Measurements from ENCODE around the gene CTPS1.

CTPS1 gene

GRCh38 chr1:40979241-40980067 lies at the start of gene CTPS1:
CTPS1 (plus strand) TSS chr1:40979696; CDS start chr1:40983291, 3,595 bp downstream.
- peak; percentile 91 to 97 for DNase-seq

- DNase-seq: no peak
Measured at GRCh38 chr1:40930174-40930964, 49.1 kb upstream of the CTPS1 start.

GRCh38 chr1:40931601-40932000 lies 47.9 kb upstream of the CTPS1 start:
- DNase-seq: no peak

DNA sequence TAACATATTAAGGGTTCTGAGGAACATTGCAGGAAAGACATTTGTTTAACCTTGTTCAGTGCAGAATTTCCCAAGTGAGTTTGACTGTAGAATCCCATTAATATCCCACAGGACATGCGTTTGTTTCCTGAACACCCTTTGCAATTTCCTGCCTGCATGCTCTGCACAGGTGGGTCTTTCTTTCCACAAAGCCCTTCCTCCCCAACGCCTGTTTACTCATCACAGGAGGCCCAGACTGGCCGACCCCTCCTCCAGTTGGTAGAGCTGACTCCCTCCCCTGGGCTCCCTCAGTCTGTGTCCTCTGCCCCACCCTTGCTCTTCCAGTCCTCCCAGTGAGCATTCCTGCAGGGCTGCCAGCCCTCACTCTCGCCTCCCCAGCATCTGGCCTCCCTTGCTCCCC lies 47.5 kb upstream of the CTPS1 start:
- no peak for DNase-seq

GRCh38 chr1:40936931-40937339 lies 42.6 kb upstream of the CTPS1 start:
- no peak for DNase-seq

GRCh38 chr1:40938393-40938792 lies 41.1 kb upstream of the CTPS1 start:
- DNase-seq: no peak

- no peak for DNase-seq
Measured at GRCh38 chr1:40939320-40940059, 40.0 kb upstream of the CTPS1 start.

- no peak for DNase-seq
Measured at GRCh38 chr1:40944326-40944725, 35.2 kb upstream of the CTPS1 start.

DNA sequence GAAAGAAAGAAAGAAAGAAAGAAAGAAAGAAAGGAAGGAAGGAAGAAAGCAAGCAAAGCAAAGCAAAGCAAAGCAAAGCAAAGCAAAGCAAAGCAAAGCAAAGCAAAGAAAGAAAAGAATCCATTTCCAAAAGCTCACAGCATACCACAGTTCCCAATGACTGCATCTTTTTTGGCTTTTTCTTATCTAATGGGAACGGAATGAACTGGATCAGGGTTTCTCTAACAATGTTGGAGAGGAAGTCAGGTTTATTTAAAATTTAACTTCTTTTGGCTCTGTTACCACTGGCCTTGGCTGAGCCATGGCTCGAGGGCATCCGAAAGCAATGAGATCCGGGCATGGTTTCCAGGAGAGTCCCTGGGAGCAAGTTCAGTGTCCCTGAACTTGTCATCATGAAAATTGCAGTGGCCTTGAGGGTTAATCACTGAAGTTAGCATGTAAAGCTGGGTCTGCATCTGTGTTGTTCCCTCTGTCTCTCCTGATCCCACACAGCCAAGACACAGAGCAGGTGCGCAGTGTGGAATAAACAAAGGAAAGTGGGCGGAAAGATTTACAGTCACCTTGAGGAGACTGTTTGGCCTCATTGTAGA lies 34.6 kb upstream of the CTPS1 start:
- no peak for DNase-seq

DNA sequence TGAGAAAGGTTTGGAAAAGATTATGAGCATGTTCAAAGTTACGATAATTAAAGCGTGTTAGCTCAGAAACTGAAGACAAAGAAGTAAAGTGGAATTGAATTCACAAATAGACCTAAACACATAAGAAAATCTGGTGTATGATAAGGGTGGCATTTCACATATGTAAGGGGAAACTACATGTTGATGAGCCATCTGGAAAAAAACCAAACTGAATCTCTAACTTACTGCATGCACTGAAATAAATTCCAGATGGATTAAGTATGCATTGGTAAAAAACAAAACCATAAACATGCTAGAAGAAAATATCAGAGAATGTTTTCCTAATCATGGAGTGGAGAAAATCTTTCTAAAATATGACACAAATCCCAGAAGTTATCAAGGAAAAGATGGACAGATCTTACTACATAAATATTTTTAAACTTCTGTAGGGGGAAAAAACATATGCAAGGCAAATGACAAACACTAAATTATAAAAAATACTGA lies 34.0 kb upstream of the CTPS1 start:
- DNase-seq: no peak

GRCh38 chr1:40948741-40949443 lies 30.6 kb upstream of the CTPS1 start:
- peak; percentile 29 to 32 for DNase-seq

- DNase-seq: no peak
Measured at GRCh38 chr1:40949563-40949962, 29.9 kb upstream of the CTPS1 start.

GRCh38 chr1:40951943-40952743 lies 27.4 kb upstream of the CTPS1 start:
- peak; percentile 34 to 60 for DNase-seq

DNA sequence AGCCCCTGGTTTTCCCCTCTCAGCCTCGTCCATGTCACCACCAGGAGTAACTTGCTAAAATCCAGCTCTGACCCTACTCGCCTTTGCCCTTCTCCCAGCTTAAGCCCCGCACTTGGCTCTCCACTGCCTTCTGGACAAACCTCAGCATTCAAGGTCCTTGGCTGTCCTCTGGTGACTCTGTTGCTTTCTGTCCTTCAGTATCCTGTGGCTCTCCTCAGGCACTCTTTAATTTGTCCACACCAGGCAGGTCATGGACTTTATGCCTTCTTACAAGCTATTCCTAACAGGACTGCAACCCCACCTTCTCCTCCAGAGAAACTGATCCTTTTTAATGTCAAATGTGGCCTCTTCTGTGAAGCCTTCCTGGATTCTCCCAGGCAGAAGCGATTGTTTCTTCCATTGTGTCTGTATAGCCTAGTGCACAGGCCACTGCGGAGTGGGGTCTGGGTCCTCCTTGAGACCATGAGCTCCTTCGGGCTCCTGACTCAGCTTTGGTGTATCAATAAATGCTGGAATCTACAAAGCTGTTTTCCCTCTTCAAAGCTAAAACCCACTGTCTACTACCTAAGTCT lies 26.7 kb upstream of the CTPS1 start:
- no peak for DNase-seq

- DNase-seq: no peak
Measured at GRCh38 chr1:40954626-40955025, 24.9 kb upstream of the CTPS1 start.

DNA sequence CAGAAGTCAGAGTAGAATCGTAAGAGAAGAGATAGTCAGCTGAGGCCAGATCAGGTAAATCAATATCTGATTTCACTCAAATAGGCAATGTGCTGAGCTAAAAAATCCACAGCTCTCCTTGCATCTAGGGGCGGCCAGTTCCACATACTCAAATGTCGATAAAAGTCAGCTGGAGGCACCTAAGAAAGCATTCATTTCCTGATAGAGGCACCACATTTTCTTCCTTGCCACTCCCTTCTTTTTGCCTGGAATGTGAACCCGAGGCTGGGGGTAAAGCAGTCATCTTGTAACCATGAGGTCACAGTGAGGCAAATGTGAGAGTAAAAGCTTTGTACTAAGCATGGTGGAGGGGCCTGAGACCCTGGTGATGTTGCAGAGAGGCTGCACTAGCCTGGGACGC lies 24.2 kb upstream of the CTPS1 start:
- no peak for DNase-seq

DNA sequence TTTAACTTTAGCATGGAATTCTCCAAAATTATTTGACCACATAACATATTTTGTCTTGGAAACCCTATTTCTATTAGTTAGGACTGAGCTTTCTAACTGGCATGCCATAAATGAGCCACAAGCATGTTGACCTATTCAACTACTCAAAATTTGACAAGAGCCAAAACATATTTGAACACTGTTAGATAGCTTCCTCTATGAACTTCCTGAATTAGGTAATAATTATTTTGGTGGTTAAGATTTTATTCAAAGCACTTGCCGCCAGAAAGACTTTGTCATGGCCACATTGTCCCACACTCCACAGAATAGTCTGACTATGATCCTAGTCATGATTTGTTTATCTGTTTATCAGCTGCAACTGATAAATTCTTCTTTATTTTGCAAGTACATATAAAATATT lies 23.1 kb upstream of the CTPS1 start:
- no peak for DNase-seq

DNA sequence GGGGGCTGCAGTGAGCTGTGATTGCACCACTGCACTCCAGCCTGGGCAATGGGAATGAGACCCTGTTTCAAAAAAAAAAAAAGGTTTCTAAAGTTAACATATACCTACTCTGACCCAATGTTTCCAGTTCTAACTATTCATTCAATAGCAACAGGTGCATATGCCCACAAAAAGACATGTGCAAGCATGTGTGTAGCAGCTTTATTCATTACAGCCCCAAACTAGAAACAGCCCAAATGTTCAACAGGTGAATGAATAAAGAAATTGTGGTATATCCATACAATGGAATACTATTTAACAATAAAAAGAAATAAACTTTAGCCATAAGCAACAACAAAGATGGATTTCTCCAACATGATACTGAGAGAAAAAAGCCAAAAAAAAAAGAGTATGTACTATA lies 21.3 kb upstream of the CTPS1 start:
- DNase-seq: no peak

DNA sequence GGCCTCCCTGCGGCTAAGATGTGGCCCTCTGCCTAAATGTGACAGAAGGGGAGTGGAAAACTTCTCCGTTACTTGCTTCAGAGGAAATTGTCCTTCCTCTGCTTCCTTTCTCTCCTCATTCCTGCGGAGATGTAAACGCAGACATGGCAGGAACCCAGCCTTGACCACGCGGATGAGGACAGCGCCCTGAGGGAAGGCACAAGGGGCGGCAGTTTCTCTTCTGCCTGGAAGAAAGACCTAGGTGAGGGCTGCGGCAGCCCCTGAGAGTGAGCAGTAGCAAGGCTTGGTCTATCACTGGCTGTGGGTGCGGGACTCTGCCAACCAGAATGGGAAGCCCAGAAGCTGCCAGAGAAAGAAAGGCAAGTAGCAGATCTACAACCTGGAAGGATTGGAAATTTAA lies 14.0 kb upstream of the CTPS1 start:
- no peak for DNase-seq

DNA sequence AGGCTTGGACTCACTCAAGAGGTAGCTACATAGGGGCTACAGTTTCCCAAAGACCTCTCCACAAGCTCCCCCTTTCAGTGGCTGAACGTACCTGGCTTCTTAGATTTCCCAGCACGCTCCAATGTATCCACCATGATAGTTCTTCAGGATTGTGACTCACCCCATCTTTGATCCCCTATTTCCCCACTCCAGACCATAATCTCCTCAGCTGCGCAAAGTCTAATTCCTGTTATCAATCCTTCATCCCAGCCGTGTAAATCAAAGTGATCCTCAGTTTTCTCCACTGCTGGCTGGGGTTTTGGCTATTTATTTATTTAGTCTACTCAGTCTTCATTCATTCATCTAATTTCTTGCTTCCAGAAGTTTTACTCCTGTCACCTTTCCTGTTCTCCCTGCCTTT lies 13.1 kb upstream of the CTPS1 start:
- DNase-seq: no peak

DNA sequence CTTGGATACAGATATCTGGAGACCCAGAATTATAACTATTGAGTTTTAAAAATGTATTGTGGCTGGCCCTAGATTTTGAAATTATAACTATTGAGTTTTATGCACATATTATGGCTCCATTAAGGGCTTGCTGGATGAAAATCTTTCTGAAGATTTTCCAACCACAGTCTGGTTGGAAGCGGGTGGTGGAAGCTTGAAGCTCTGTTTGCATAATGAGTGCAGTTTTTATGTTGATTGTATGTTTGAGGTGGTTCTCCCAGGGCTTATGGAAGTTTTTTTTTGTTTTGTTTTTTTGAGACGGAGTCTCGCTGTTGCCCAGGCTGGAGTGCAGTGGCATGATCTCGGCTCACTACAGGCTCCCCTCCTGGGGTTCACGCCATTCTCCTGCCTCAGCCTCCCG lies 10.1 kb upstream of the CTPS1 start:
- no peak for DNase-seq

Measured in hippocampal formation (tissue), 2 donors.